GM13976 (cell line): ENCODE data around the gene PLA2G4B.

ENCODE experiments used
- DNase-seq: peaks from one replicate; pipeline ENCODE4 v3.0.0; 2012; ENCODE audit warnings: low spot score
- CTCF ChIP-seq: IDR thresholded peaks from 2 replicates; pipeline ENCODE4 v1.5.1; 2012; ENCODE audit warnings: borderline replicate concordance, mild to moderate bottlenecking; ENCODE audit not compliant: insufficient read depth; ENCODE audit errors: extremely low read depth, missing control alignments, control extremely low read depth
- in situ Hi-C: fragments of 300-500 bp; cut with MboI; formaldehyde crosslinking; loops from one replicate; pipeline ENCODE4 v1.12.0; 2022; ENCODE audit warnings: low sequenced_read_pairs, mixed read lengths, inconsistent platforms; ENCODE audit not compliant: unreplicated experiment

Gene PLA2G4B

GRCh38 chr15:41838400-41838897 lies at the start of gene PLA2G4B:
PLA2G4B (plus strand) TSS chr15:41838847; CDS start chr15:41838914, 67 bp downstream.
- no peak for DNase-seq
- no peak for TF ChIP-seq CTCF
- in situ Hi-C loops: no loop called here

GRCh38 chr15:41789236-41789635 lies 49.4 kb upstream of the PLA2G4B start:
- DNase-seq: no peak
- in situ Hi-C loops: no loop called here
- no peak for TF ChIP-seq CTCF

GRCh38 chr15:41789662-41790061 lies 49.0 kb upstream of the PLA2G4B start:
- DNase-seq: no peak
- no peak for TF ChIP-seq CTCF
- in situ Hi-C loops: no loop called here

- in situ Hi-C loops: no loop called here
- no peak for DNase-seq
- TF ChIP-seq CTCF: no peak
Observed at GRCh38 chr15:41790169-41790568, 48.5 kb upstream of the PLA2G4B start.

- peak; percentile 35 for DNase-seq
- no peak for TF ChIP-seq CTCF
- in situ Hi-C loops: no loop called here
Observed at GRCh38 chr15:41790756-41791546, 47.7 kb upstream of the PLA2G4B start.

GRCh38 chr15:41791547-41791937 lies 47.1 kb upstream of the PLA2G4B start:
- no peak for TF ChIP-seq CTCF
- DNase-seq: no peak
- in situ Hi-C loops: no loop called here
